NCI-H69 (cell line): ENCODE results near the gene DCDC2C.

ENCODE experiments used
- DNase-seq: peaks from one replicate; lab custom pipeline; 2025; lab: John Stamatoyannopoulos, UW

Gene DCDC2C

DNA sequence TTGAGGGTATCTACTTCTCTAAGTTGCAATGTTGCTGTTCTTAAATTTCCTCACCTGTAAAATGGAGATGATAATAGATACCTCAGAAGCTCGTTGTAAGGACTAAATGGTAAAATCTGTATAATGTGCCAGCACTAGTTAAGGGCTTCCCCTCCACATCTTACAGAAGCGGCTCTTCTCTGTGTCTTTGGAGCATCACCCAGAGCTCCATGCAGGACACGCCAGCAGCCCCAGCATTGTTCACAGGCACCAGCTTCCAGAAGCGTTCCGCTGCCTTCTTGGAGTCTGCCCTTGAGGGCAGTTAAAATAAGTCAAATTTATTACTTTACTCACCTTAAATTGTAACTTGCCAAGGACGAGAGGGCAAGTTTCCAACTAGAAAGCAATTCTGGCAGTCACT lies 5.8 kb downstream of the DCDC2C start:
- no peak for DNase-seq

DNA sequence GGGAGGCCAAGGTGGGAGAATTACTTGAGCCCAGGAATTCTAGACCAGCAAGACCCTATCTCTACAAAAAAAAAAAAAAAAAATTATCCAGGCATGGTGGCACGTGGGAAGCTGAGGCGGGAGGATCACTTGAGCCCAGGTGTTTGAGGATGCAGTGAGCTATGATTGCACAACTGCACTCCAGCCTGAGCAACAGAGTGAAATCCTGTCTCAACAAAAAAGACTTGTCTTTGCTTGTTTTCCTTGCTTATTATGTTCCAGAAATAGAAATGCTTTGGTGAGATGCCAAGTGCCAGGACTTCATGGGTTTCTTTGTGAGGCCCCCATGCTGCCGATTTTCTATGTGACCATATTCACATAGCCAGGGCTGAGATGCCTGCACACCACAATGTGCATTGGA lies 9.0 kb downstream of the DCDC2C start:
- no peak for DNase-seq

GRCh38 chr2:3712831-3713503 lies 9.6 kb downstream of the DCDC2C start:
- peak; percentile 18 for DNase-seq

DNA sequence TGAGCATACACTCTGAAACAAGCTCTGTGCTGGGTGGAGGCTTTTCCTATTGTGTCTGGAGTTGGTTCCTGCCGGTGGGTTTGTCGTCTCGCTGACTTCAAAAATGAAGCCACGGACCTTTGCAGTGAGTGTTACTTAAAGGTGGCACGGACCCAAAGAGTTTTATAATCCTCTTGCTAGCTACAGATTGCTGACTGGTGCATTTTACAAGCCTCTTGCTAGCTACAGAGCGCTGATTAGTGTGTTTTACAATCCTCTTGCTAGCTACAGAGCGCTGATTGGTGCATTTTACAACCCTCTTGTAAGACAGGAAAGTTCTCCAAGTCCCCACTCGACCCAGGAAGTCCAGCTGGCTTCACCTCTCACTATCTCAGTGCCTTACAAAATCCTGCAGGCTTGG lies 15.3 kb downstream of the DCDC2C start:
- no peak for DNase-seq

DNA sequence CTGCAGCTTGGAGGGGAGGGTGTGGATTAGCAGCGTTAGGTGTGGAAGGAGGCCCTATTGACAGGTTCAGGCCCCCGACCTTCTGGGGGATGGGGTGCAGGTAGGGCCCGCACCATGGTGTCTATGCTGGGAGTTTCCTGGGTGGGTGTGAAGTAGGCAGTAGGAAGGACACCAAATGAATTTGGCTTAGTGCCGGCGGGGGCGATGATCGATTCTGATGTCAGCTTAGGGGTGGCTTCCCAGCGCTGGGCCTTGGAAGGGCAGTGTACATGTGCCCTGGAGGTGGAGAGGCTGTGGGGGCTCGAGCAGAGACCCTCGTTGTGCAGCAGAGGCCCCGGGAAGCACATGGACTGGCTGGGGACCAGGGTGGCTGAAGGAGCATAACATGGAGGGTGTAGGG lies 21.6 kb downstream of the DCDC2C start:
- no peak for DNase-seq

DNA sequence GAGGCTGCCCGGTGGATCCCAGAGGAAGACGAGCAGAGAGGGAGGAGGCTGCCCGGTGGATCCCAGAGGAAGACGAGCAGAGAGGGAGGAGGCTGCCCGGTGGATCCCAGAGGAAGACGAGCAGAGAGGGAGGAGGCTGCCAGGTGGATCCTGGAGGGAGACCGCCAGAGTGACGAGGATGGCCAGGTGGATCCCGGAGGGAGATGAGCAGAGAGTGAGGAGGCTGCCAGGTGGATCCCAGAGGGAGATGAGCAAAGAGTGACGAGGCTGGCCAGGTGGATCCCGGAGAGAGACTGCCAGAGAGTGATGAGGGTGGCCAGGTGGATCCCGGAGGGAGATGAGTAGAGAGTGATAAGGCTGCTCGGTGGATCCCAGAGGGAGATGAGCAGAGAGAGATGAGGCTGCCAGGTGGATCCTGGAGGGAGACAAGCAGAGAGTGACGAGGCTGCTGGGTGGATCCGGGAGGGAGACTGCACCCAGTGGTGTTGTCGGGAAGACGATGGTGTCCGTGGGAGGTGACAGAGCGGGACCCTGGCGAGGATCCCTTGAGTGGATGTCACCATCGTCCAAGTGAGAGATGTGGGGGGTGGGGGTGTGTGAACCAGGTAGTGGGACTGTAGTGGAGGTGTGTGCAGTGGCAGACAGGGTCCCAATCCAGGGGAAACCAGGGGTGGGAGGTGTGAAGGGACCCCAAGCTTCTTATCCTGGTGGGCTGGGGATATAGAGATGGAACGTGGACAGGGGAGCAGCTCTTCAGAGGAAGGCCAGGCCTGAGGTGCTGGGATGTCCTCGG lies 22.3 kb downstream of the DCDC2C start:
- DNase-seq: no peak

- DNase-seq: no peak
These were observed 23.1 kb downstream of the DCDC2C start for GRCh38 chr2:3726511-3726910.

GRCh38 chr2:3727397-3728045 lies 24.1 kb downstream of the DCDC2C start:
- no peak for DNase-seq

GRCh38 chr2:3728104-3729054 lies 25.0 kb downstream of the DCDC2C start:
- peak; percentile 35 for DNase-seq

- no peak for DNase-seq
These were observed 25.7 kb downstream of the DCDC2C start for GRCh38 chr2:3729055-3729448.

- DNase-seq: no peak
These were observed 26.4 kb downstream of the DCDC2C start for GRCh38 chr2:3729786-3730185.

- DNase-seq: no peak
These were observed 27.3 kb downstream of the DCDC2C start for GRCh38 chr2:3730646-3731045.

DNA sequence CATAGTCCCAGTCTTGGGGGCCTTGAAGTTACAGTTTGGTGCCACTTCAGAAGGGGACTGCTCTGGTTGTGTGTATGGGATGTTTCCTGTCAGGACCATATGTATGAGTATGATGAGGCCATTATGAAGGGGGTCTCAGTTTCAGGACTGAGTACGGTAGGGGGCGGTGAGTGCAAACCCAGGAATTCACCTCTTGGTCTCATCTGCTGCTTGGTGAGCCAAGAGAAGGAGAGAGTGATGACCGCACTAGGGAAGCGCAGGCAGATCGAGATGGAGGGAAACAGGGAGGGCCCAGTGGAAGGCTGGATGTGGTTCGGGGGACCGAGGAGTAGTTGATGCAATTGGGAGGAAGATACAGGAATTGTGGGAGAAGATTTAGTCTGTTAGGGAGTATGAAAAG lies 28.5 kb downstream of the DCDC2C start:
- DNase-seq: no peak

GRCh38 chr2:3736112-3736511 lies 32.7 kb downstream of the DCDC2C start:
- no peak for DNase-seq

DNA sequence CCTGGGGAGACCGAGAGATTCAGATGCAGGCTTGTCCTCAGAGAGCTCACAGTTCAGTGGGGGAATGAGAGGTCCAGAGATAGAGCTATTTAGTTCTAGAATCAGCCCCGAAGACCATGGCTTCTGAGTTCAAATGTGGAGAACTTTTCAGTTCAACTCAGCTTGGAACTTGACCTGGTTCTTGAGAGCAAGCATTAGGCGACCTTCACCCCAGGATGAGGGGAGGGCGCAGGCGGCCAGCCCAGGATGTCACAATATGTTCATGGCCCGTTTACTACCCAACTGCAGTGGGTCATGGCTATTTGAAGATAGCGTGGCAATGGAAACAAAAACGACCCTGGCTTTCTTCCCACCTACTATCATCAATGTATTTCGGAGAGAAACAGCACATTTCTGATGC lies 33.8 kb downstream of the DCDC2C start:
- DNase-seq: no peak

GRCh38 chr2:3738454-3738853 lies 35.1 kb downstream of the DCDC2C start:
- peak; percentile 40 for DNase-seq

DNA sequence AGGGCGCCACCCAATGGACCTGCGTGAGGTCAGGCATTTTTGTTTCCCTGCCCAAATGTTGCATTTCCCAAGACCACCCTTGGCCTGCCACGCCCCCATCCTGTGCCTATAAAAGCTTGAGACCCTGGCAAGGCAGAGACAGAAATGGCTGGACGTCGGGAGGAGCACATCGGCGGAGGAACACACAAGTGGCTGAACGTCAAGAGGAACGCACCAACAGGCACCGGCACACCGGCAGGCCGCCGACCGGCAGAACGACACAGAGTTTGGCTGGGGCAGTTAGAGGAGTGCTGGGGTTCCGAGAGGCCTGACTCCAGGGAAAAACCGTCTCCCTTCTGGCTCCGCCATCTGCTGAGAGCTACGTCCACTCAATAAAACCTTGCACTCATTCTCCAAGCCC lies 35.9 kb downstream of the DCDC2C start:
- no peak for DNase-seq

GRCh38 chr2:3741396-3741795 lies 38.0 kb downstream of the DCDC2C start:
- DNase-seq: no peak

DNA sequence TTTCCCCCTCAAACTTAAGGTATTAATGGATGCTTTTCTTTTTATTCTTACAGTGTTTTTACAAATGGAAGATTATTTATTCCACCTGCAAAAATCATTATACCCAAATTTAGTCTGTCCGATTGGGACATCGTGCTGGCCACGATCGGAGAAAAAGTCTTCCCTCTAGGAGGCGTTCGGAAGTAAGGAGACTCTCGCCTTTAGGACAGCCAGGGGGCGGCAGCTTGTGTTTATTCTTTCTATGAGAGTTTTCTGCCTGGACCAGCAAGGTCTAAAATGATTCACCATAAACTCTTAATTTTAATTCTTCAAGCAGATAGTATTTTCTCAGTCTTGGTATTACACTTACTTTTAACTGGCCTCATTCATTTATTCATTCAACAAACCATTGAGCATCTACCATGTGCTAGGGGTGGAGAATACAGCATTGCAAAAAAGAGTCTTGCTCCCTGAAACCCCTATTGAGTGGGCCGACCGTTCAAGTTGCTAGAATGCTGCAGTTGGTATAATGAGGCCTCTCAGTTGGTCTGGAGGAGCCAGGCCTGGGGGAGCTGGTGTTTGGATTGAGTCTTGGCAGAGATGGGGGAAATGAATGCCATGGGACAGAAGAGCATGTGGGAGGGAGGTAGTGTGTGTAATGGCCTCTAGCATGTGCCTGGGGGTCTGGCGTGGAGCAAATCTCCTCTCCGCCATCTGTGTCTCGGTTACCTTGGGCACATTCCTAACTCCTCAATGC lies 38.7 kb downstream of the DCDC2C start:
- no peak for DNase-seq

DNA sequence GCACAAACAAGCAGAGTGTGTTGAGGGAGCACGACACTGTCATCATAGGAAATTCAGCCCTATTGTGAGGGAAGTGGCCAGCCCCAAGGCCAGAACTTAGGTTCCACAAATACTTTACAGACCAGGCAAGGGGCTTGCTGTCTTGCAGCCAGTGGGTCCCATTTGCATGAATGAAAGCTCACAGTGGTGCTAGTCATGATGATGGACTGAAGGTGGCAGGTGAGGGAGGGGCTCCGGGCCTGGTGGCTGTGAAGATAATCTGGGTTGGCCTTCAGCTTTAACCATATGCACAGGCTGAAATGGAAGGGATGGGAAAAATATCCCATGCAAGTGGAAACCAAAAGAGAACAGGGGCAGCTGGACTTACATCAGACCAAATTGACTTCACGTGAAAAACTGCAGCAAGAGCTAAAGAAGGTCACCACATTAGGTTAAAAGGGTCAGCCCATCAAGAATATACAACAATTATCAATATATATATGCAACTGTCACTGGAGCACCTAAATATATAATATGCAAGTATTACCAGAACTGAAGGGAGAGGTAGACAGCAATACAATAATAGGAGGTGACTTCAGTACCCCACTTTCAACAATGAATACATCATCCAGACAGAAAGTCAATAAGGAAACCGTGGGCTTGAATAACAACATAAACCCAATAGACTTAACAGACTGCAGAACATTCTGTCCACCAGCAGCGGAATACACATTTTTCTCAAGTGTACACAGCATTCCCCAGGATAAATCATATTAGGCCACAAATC lies 39.6 kb downstream of the DCDC2C start:
- no peak for DNase-seq
